PC-9 (cell line): ENCODE measurements around the gene UNC13D. TPM values are rescaled to one million over a fixed set of nuclear protein-coding genes. Genes with fewer than 3 reads are reported as not detected.
A peak's percentile ranks its signal among the peaks of the same experiment; 100 is the strongest.

Source experiments
- BruUV-seq: library from RNA; stranded (reverse); fragments of 400-500 nt; replicated peaks from 2 replicates; lab custom pipeline; 2021; lab: Mats Ljungman, UMichigan
- CTCF ChIA-PET: fragments of 300-600 bp; sonication (Branson Sonifier 250); formaldehyde crosslinking; loops from one replicate; lab custom pipeline; 2022; ENCODE audit warnings: antibody characterized with exemption; lab: Charles Lee
- POLR2A ChIA-PET: fragments of 300-600 bp; sonication (Branson Sonifier 250); formaldehyde crosslinking; loops from one replicate; lab custom pipeline; 2022; ENCODE audit warnings: antibody characterized with exemption; ENCODE audit not compliant: unreplicated experiment; lab: Charles Lee
- DNase-seq, 2 experiments: peaks; one replicate each; pipeline versions ENCODE4 v3.0.0 to v3.0.0-alpha.2; 2015 to 2022; ENCODE audit warnings: mixed read lengths in 1 of 2
- H2AFZ ChIP-seq: fragments of 200-600 bp; sonication (generic); 2 replicates; pipeline ENCODE4 v1.8.1; 2017; ENCODE audit warnings: antibody characterized with exemption
- H3F3A ChIP-seq: fragments of 200-600 bp; sonication (generic); 2 replicates; pipeline ENCODE4 v1.8.1; 2017; ENCODE audit warnings: antibody characterized with exemption, mild to moderate bottlenecking, low read depth; ENCODE audit not compliant: insufficient read depth
- H3K27ac ChIP-seq: fragments of 200-600 bp; sonication (generic); 2 replicates; pipeline ENCODE4 v1.6.1; 2016; ENCODE audit warnings: mixed run types
- H3K27me3 ChIP-seq: fragments of 200-600 bp; sonication (generic); 2 replicates; pipeline ENCODE4 v1.6.1; 2016; ENCODE audit warnings: low read depth, mixed run types; ENCODE audit not compliant: insufficient read depth
- H3K36me3 ChIP-seq: fragments of 200-600 bp; sonication (generic); 2 replicates; pipeline ENCODE4 v1.6.1; 2016; ENCODE audit warnings: low read depth, mixed run types
- H3K4me1 ChIP-seq: fragments of 200-600 bp; sonication (generic); replicated peaks from 2 replicates; pipeline ENCODE4 v1.6.1; 2016; ENCODE audit warnings: mixed run types; ENCODE audit not compliant: insufficient read depth
- H3K4me2 ChIP-seq: fragments of 200-600 bp; sonication (generic); 2 replicates; pipeline ENCODE4 v1.6.1; 2017; ENCODE audit warnings: mixed run types
- H3K4me3 ChIP-seq: fragments of 200-600 bp; sonication (generic); 2 replicates; pipeline ENCODE4 v1.6.1; 2016; ENCODE audit warnings: mixed run types
- H3K79me2 ChIP-seq: fragments of 200-600 bp; sonication (generic); 2 replicates; pipeline ENCODE4 v1.6.1; 2017; ENCODE audit warnings: low read depth, mixed run types
- H3K9me2 ChIP-seq: fragments of 200-600 bp; sonication (generic); 2 replicates; pipeline ENCODE4 v1.8.1; 2017; ENCODE audit warnings: mild to moderate bottlenecking; ENCODE audit not compliant: insufficient read depth
- H3K9me3 ChIP-seq: fragments of 200-600 bp; sonication (generic); 2 replicates; pipeline ENCODE4 v1.8.1; 2016; ENCODE audit warnings: low read depth; ENCODE audit not compliant: insufficient read depth
- H4K20me1 ChIP-seq: fragments of 200-600 bp; sonication (generic); 2 replicates; pipeline ENCODE4 v1.8.1; 2017; ENCODE audit not compliant: insufficient read depth
- CTCF ChIP-seq: fragments of 200-600 bp; sonication (generic); conservative IDR thresholded peaks from 2 replicates; pipeline ENCODE4 v1.6.1; 2017; ENCODE audit warnings: mixed run types, antibody characterized with exemption, mild to moderate bottlenecking, moderate library complexity
- EZH2 ChIP-seq: fragments of 200-600 bp; sonication (generic); IDR thresholded peaks from 2 replicates; pipeline ENCODE4 v1.8.0; 2017; ENCODE audit warnings: antibody characterized with exemption, low read depth
- intact Hi-C: fragments of 100-400 bp; cut with micrococcal nuclease; formaldehyde crosslinking; loops from one replicate; pipeline ENCODE4 v1.10.0; 2022; ENCODE audit not compliant: unreplicated experiment
- total RNA-seq: library from RNA; stranded (reverse); gene quantifications from 2 replicates; pipeline ENCODE4 v1.2.3, GENCODE V29; 2021

UNC13D gene
- total RNA-seq, 1 experiment from 2014 or later: 94.4 TPM

- peaks cover 10% of the 10 kb centered on the region; the same call in 1 of the 2 replicates for H3F3A ChIP-seq
- H3K79me2 ChIP-seq: no peaks in the 10 kb centered on the region
- TF ChIP-seq EZH2 (no peak), CTCF (no peak)
- H2AFZ ChIP-seq: no peak overlapping the region
- no peak for DNase-seq
- no peaks in the 10 kb centered on the region for H3K9me2 ChIP-seq
- BruUV-seq: no TSS peak
- H3K27me3 ChIP-seq: no peaks in the 10 kb centered on the region
- H3K27ac ChIP-seq: no peak overlapping the region
- H4K20me1 ChIP-seq: no peaks in the 10 kb centered on the region
- H3K9me3 ChIP-seq: no peaks in the 10 kb centered on the region
- H3K4me1 ChIP-seq: no peaks in the 10 kb centered on the region
- POLR2A ChIA-PET: no interaction called here
- CTCF ChIA-PET: no interaction called here
- no peak overlapping the region for H3K4me3 ChIP-seq
- intact Hi-C loops: no loop called here
- H3K4me2 ChIP-seq: no peak overlapping the region
- H3K36me3 ChIP-seq: no peaks in the 10 kb centered on the region
Observed at GRCh38 chr17:75832164-75832651, 12.0 kb downstream of the UNC13D start.

- intact Hi-C loops: no loop called here
- no TSS peak for BruUV-seq
- no peak for TF ChIP-seq EZH2
- TF ChIP-seq CTCF: no peak
Observed at GRCh38 chr17:75831032-75831571, 13.1 kb downstream of the UNC13D start.

GRCh38 chr17:75830164-75831031 lies 13.8 kb downstream of the UNC13D start:
- POLR2A ChIA-PET: interaction anchor here (0.6 kb wide), 1 partner anchor 64 kb away, joined by 4 read pairs; no protein-coding TSS in a partner anchor
- H4K20me1 ChIP-seq: no peaks in the 10 kb centered on the region
- no peaks in the 10 kb centered on the region for H3K9me3 ChIP-seq
- no peak overlapping the region for H3K27ac ChIP-seq
- CTCF ChIA-PET: interaction anchor here (0.5 kb wide), 1 partner anchor 48 kb away, joined by 4 read pairs; the partner anchor contains the start of gene TRIM47
- H3K36me3 ChIP-seq: no peaks in the 10 kb centered on the region
- TF ChIP-seq EZH2: no peak
- peak; percentile 65; the same call in 1 of the 2 replicates for TF ChIP-seq CTCF
- no peaks in the 10 kb centered on the region for H3K4me1 ChIP-seq
- intact Hi-C loops: no loop called here
- H3K27me3 ChIP-seq: no peaks in the 10 kb centered on the region
- H3F3A ChIP-seq: peaks cover 28% of the 10 kb centered on the region; the same call in 1 of the 2 replicates
- no peak overlapping the region for H3K4me3 ChIP-seq
- no peaks in the 10 kb centered on the region for H3K9me2 ChIP-seq
- H2AFZ ChIP-seq: no peak overlapping the region
- DNase-seq: no peak
- H3K79me2 ChIP-seq: no peaks in the 10 kb centered on the region
- BruUV-seq: no TSS peak
- H3K4me2 ChIP-seq: no peak overlapping the region

More at GRCh38 chr17:75831032-75831571, 13.1 kb downstream of the UNC13D start:
- no peak overlapping the region for H3K27ac ChIP-seq
- no peaks in the 10 kb centered on the region for H3K27me3 ChIP-seq
- H3K9me3 ChIP-seq: no peaks in the 10 kb centered on the region
- ChIA-PET CTCF (no interaction called here), POLR2A (interaction anchor here (0.6 kb wide), 1 partner anchor 203 kb away, joined by 3 read pairs; no protein-coding TSS in a partner anchor)
- H3K4me3 ChIP-seq: no peak overlapping the region
- H3K79me2 ChIP-seq: no peaks in the 10 kb centered on the region
- H3K4me1 ChIP-seq: no peaks in the 10 kb centered on the region
- no peaks in the 10 kb centered on the region for H3K9me2 ChIP-seq
- H2AFZ ChIP-seq: no peak overlapping the region
- H4K20me1 ChIP-seq: no peaks in the 10 kb centered on the region
- no peak for DNase-seq
- no peaks in the 10 kb centered on the region for H3K36me3 ChIP-seq
- peaks cover 21% of the 10 kb centered on the region; the same call in 1 of the 2 replicates for H3F3A ChIP-seq
- no peak overlapping the region for H3K4me2 ChIP-seq
